HCEC 1CT (cell line): ENCODE data around the gene GLIS1.
A peak's percentile ranks its signal among the peaks of the same experiment; 100 is the strongest.

ENCODE experiments used
- DNase-seq: peaks from one replicate; pipeline ENCODE4 v3.0.0-alpha.2; 2017

Gene GLIS1

GRCh38 chr1:53693339-53693738 is 45.6 kb downstream of the GLIS1 start:
- no peak for DNase-seq

- DNase-seq, result no peak
Measured at GRCh38 chr1:53691326-53691725, 47.6 kb downstream of the GLIS1 start.

- no peak for DNase-seq
Measured at GRCh38 chr1:53690411-53690810, 48.6 kb downstream of the GLIS1 start.

GRCh38 chr1:53689736-53690326 is 49.1 kb downstream of the GLIS1 start:
- DNase-seq, result no peak

- DNase-seq, result no peak
Measured at GRCh38 chr1:53689223-53689622, 49.7 kb downstream of the GLIS1 start.

- no peak for DNase-seq
Measured at GRCh38 chr1:53688381-53689102, 50.4 kb downstream of the GLIS1 start.

- DNase-seq, result no peak
Measured at GRCh38 chr1:53687901-53688300, 51.1 kb downstream of the GLIS1 start.

- no peak for DNase-seq
Measured at GRCh38 chr1:53687426-53687825, 51.5 kb downstream of the GLIS1 start.

- DNase-seq, result no peak
Measured at GRCh38 chr1:53686965-53687267, 52.0 kb downstream of the GLIS1 start.

GRCh38 chr1:53686091-53686964 is 52.6 kb downstream of the GLIS1 start:
- DNase-seq, result peak; percentile 13

GRCh38 chr1:53685272-53686051 is 53.5 kb downstream of the GLIS1 start:
- DNase-seq, result peak; percentile 48

GRCh38 chr1:53684741-53685140 is 54.2 kb downstream of the GLIS1 start:
- DNase-seq, result no peak

GRCh38 chr1:53683986-53684740 is 54.8 kb downstream of the GLIS1 start:
- DNase-seq, result no peak

- DNase-seq, result no peak
Measured at GRCh38 chr1:53682881-53683280, 56.1 kb downstream of the GLIS1 start.

GRCh38 chr1:53681977-53682685 is 56.8 kb downstream of the GLIS1 start:
- DNase-seq, result no peak

GRCh38 chr1:53681351-53681976 is 57.5 kb downstream of the GLIS1 start:
- DNase-seq, result no peak

- no peak for DNase-seq
Measured at GRCh38 chr1:53680868-53681267, 58.1 kb downstream of the GLIS1 start.

GRCh38 chr1:53678938-53679825 is 59.8 kb downstream of the GLIS1 start:
- DNase-seq, result no peak

- no peak for DNase-seq
Measured at GRCh38 chr1:53678507-53678906, 60.5 kb downstream of the GLIS1 start.

GRCh38 chr1:53678046-53678445 is 60.9 kb downstream of the GLIS1 start:
- no peak for DNase-seq
